Measurements from ENCODE around the gene ZCCHC14.

Gene ZCCHC14

DNA sequence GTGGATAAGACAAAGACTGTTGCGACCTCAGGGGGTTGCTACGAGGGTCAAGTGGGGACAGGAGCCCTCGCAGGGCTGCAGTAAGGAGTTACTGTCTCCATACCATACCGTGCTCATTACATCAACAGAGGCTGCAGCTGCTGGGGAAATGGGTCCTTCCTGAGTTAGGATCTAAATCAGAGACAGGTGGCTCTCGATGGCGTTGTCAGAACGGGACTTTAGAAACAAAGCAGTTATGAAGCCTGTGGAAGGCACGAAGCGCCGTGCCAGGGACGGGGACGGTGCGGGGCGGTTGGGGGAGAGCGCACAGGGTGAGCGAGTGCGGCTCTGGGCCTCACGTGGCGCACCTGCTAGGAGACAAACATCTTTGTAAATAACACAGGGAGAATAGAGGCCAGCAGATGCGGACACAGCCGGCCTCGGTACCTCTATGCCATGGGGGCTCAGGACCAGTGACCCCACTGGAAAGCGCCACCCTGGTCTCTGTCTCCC lies 34.4 kb downstream of the ZCCHC14 start:
- DNase-seq (ENCODE audit: low read depth in 2 of 2, low spot score in 1 of 2), result no peak

DNA sequence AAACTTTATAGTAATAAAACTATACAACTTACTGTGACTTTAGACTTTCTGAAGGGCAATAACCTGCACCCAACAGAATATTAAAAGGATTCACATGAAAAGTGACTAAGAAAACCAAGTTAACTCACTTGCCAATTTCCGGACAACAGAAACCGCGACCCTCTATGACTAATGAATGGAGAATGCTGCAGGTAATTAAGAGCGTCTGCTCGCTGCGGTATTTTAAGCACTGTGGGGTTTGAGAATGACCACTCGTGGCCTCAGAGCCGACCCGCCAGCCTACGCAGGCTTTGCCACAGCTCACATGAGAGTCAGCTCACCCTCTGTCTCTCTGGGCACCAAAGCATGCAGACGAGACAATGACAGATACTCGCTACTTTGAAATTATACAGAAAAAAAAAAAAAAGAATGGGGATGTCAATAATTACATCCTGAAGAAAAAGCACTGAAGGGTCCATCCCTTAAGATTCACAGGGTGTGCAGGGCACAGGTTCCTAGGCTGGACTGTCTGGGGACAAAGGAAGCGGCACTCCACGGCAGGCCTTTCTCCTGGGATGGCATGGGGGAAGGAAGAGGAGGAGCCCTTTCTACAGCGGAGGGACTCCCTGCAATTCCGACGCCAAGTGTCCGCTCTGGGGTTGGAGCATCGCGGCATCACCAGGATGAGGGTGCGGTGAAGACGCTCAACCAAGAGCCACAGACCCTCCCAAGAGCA lies 35.0 kb downstream of the ZCCHC14 start:
- peak; percentile 10 to 28 for DNase-seq (ENCODE audit: low read depth in 2 of 2, low spot score in 1 of 2)

- DNase-seq (ENCODE audit: low read depth in 2 of 2, low spot score in 1 of 2), result no peak
These were observed 35.7 kb downstream of the ZCCHC14 start for GRCh38 chr16:87457061-87457611.

DNA sequence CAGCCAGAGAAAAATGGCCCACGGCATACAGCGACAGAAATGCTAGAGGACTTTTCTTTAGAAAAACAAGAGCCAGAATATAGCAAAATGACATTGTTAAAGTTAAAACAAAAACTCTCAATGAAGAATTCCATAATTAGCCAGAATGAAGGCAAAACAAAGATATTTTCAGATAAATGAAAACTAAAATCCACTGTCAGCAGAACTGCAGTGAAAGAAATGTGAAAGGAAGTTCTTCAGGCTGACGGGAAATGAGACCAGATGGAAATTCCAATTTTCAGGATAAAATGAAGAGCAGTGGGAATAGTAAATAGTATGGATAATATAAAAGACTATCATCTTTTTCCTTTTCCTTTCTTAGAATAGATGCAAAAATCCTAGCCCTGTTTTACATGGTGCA lies 38.4 kb downstream of the ZCCHC14 start:
- DNase-seq (ENCODE audit: low read depth in 2 of 2, low spot score in 1 of 2), result no peak

DNA sequence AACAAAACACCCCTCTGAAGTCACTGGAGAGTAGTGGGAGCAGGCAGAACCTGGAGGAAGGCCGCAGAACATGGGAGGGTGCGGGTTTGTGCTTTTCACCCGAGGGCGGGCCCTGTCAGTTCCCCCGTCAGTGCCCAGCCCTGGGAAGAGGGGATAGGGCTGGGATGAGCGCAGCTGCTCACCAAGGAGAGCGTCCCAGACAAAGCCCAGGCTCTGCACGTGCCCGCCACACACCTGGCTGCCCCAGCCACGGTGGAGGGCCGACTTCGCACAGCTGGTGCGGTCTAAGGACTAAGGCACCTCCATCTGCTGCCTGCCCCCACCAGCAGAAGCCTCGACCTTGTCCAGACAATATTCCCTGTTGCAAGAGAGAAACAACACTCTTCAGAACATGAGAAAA lies 39.5 kb downstream of the ZCCHC14 start:
- DNase-seq (ENCODE audit: low read depth in 2 of 2, low spot score in 1 of 2), result no peak

DNA sequence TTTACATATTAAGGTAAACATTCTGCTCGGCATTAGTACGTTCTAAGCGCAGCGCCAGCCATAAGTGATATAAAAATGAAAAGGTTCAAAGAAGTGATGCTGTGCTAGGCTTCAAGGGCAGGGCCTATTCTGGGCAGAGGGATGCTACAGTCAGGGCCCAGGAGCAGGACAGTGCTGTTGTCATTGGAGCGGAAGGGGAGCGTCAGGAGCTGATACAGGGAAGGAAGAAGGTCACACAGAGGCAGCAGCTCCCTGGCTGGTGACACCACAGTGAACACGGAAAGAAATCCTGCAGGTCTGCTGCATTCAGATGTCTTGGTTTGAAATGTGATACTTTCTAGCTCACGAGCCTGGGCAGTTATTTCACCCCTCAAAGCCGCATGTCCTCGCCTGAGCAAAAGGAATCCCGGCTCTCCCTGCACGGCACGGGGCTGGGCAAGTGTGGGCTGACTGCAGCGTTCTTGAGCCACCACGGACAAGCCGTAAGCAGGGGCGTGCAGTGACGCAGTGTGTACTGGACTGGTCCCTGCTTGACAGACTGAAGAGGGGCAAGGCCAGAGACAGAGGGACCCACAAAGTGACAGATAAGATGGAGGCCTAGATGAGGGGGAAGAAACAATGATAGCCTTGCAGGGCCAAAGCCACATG lies 41.1 kb downstream of the ZCCHC14 start:
- no peak for DNase-seq (ENCODE audit: low read depth in 2 of 2, low spot score in 1 of 2)

GRCh38 chr16:87448866-87449265 lies 44.0 kb downstream of the ZCCHC14 start:
- DNase-seq (ENCODE audit: low read depth in 2 of 2, low spot score in 1 of 2), result no peak

- DNase-seq (ENCODE audit: low read depth in 2 of 2, low spot score in 1 of 2), result no peak
These were observed 45.5 kb downstream of the ZCCHC14 start for GRCh38 chr16:87447323-87447722.

- DNase-seq (ENCODE audit: low read depth in 2 of 2, low spot score in 1 of 2), result no peak
These were observed 46.3 kb downstream of the ZCCHC14 start for GRCh38 chr16:87446479-87446878.

DNA sequence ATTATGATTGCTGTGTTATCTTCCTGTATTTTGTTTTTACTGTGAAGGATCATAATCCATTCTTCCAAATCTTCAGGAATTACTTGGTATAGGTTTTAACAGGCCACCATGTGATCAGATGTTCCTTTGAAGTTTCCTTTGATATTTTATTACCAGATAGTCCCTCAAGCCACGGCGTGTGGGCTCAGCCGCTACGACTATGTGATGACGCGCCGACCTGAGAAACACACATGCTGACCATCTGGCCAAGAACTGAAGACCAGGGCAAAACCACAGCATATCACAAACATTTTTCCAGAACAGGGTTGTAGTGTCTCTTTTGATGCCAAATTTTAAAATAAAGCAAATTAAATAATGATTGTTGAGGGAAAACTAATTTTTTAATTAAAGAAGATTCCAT lies 47.3 kb downstream of the ZCCHC14 start:
- no peak for DNase-seq (ENCODE audit: low read depth in 2 of 2, low spot score in 1 of 2)

- no peak for DNase-seq (ENCODE audit: low read depth in 2 of 2, low spot score in 1 of 2)
These were observed 48.9 kb downstream of the ZCCHC14 start for GRCh38 chr16:87443964-87444363.

GRCh38 chr16:87443016-87443415 lies 49.8 kb downstream of the ZCCHC14 start:
- DNase-seq (ENCODE audit: low read depth in 2 of 2, low spot score in 1 of 2), result no peak

DNA sequence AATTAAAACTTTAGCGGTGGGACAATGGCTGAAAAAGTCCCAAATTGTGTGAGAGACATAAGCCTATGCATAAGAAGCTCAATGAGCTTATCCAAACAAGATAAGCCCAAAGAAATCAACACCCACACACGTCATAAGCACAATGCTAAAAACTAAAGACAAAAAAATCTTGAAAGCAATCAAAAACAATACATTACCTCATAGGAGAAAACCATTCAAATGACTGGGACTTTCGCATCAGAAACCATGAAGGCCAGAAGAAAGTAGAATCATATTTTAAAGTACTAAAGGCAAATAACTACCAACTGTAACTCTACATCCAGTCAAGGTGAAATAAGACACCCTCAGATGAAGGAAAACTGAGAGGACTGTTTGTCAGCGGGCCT lies 50.2 kb downstream of the ZCCHC14 start:
- no peak for DNase-seq (ENCODE audit: low read depth in 2 of 2, low spot score in 1 of 2)

DNA sequence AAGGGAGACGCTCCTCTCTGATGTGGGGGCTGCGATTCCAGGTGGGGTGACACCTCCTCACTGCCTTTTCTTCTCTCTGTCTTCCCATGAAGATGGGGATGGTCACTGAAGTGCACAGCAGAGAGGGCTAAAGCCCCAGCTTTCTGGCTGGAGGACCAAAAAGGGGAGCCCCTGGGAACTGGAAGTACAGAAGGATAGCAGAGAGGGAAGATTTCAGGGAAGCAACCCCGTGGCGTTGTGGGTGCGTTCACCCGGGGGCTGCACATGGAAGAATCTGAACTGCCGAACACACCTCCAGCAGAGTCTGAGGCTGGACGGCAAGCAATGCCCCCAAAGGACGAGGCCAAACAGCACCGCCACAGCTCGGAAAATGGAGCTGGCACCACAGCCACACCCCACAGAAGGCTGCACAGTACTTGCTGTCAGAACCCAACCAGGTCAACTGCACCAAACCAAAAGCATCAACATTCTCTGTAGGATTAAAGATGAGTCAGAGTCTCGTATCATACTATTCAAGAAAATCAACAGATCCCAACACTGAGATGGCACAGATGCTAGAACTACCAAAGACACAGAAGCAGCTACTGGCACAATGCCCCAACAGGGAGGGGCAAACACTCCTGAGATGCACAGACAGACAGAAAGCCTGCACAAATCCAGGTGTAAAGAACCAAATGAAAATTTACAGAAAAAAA lies 50.8 kb downstream of the ZCCHC14 start:
- DNase-seq (ENCODE audit: low read depth in 2 of 2, low spot score in 1 of 2), result no peak

DNA sequence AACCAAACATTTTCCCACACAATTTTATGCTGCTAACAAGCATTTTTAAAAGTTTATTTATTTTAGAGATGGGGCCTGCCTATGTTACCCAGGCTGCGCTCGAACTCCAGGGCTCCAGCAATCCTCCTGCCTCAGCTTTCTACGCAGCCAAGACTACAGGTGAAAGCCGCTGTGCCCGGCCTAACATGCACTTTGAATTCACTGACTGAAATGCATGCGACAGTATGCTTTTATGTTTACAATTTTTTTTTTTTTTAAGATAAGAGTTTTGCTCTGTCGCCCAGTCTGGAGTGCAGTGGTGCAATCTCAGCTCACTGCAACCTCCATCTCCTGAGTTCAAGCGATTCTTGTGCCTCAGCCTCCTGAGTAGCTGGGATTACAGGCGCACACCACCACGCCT lies 52.9 kb downstream of the ZCCHC14 start:
- no peak for DNase-seq (ENCODE audit: low read depth in 2 of 2, low spot score in 1 of 2)

GRCh38 chr16:87438611-87438985 lies 54.2 kb downstream of the ZCCHC14 start:
- no peak for DNase-seq (ENCODE audit: low read depth in 2 of 2, low spot score in 1 of 2)

DNA sequence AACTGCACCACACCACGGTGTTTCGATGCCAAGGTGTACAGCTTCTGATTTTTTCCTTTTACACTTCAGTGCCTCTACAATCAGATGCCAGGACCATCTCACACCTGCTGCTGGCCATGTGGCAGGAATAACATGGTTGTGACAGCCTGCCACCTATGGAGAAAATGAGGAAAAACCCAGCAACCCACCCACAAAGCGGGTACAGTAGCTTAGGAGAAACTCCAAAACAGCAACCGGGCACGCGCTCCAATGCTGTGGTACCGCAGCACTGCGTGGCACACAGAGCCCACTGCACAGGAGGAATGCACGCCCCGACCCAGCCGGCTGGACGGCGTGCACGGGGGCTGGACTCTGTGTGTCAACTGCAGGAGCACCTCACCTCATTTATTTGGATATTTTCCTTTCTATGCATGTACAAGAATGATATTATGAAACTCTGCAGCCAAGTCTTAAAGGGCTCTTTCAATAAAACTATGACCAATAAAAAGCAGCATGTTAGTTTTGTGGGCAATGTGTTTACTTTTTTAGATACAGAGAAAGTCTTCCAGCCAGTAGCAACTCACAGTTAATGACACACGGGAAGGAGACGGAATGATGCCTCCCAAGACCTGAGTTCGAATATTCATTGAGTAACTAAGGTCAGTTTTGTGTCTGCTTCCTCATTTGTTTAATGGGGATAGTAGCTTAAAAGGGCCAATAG lies 54.8 kb downstream of the ZCCHC14 start:
- DNase-seq (ENCODE audit: low read depth in 2 of 2, low spot score in 1 of 2), result no peak

DNA sequence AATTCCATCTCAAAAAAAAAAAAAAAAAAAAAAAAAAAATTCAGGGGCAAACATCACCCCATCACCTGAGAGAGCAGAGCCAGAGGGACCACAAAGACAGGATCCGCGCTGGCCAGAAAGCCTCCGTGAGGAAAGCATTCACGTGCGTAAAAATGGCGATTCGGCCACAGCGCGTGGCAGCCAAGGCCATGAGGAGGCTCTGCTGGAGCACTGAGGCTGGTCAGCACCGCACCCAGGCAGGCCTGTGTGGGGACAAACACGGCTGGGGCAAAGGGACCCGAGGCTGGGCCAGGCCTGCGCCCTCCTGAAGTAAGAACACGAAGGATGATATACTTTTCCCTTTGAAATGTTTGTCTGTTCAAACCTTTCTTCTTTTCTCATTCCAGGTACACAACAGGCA lies 55.5 kb downstream of the ZCCHC14 start:
- DNase-seq (ENCODE audit: low read depth in 2 of 2, low spot score in 1 of 2), result no peak

DNA sequence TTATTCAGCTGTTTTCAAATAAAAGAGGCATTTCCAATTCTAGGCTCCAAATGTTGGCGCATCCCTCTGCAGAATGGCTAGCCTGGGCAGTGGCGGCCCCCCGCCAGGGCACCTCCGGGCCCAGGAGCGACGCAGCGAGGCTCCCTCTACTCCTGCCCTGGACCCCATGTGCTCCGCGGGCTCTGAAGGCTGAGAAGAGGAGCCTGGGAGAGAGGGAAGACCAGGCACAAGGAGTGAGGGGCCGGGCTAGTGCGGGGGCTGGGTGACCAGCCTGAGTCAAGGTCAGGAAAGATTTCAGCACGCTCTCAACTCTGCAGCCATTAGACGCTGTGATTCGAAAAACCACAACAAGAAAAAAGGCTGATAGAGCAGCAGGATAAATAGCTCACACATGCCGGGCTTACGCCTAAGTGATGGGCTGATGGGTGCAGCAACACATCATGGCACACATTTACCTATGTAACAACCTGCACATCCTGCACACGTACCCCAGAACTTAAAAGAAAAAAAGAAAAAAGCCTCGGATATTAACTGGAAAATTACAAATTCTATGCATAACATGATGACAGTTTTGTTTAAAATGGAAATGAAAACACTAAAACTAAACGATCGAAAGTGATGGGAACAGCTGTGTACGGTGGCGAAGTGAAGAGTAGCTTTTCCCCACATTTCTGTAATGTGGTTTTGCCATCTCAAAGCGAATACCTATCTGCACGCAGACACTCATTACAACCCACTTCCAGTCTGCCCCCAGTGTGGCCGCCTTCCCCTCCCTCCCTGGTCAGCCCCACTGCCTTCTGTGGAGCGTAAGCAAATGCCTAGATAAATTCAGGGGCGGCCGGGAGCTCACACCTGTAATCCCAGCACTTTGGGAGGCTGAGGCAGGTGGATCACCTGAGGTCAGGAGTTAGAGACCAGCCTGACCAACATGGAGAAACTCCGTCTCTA lies 56.3 kb downstream of the ZCCHC14 start:
- no peak for DNase-seq (ENCODE audit: low read depth in 2 of 2, low spot score in 1 of 2)

Data from stimulated activated CD8-positive, alpha-beta memory T cell treated with anti-CD3 and anti-CD28 coated beads, Interleukin-4, amount 100 ng/mL, for 4 hours (primary cell).